ENCODE results near the gene ZNF821.

- no peak for TF ChIP-seq CTCF (IDR thresholded peaks at IDR 0.05)
- no peak for TF ChIP-seq EZH2phosphoT487 (IDR thresholded peaks at IDR 0.05)
- TF ChIP-seq EZH2 (IDR thresholded peaks at IDR 0.05): no peak
Observed at GRCh38 chr16:71927383-71927782, 43.4 kb upstream of the ZNF821 start.
